K562 (cell line): ENCODE results near the gene MITD1. TPM values are rescaled to one million over a fixed set of nuclear protein-coding genes. Genes with fewer than 3 reads are reported as not detected.

Experiments
- ATAC-seq: fragments of 200-7000 bp; cut with Tn5 transposase; 3 replicates; pipeline ENCODE4 v1.9.1; 2020; ENCODE audit warnings: moderate library complexity
- BruUV-seq: library from RNA; stranded (reverse); fragments of 400-500 nt; replicated peaks from 2 replicates; lab custom pipeline; 2021; lab: Mats Ljungman, UMichigan
- CTCF ChIA-PET: fragments of 300-600 bp; formaldehyde crosslinking; extraction: SDS; loops from one replicate; lab custom pipeline; 2021; ENCODE audit warnings: low intra/inter-chr PET ratio; lab: Yijun Ruan, JAX
- POLR2A ChIA-PET: fragments of 300-600, 350-650 bp; sonication (Branson Sonifier 250); formaldehyde crosslinking; extraction: SDS; loops from one replicate; lab custom pipeline; 2021; ENCODE audit warnings: antibody characterized with exemption, inconsistent platforms; lab: Yijun Ruan, JAX
- DNase-seq, 4 experiments: peaks; one replicate each; pipeline versions ENCODE4 v3.0.0 to v3.0.0-alpha.2; 2011 to 2018; ENCODE audit warnings: low spot score in 3 of 4, mixed read lengths in 3 of 4; ENCODE audit errors: extremely low read depth in 1 of 4
- FAIRE-seq: peaks from 2 replicates; lab custom pipeline; 2011; peaks lifted over from hg19 to GRCh38; lab: Jason Lieb, UNC
- H2AFZ ChIP-seq: 2 replicates; pipeline ENCODE4 v1.6.0; 2011; ENCODE audit warnings: low read depth, low read length, control low read depth, inconsistent platforms
- H3K27ac ChIP-seq: fragments of 200-600 bp; 3 replicates; pipeline ENCODE4 v1.8.0; 2011; ENCODE audit warnings: low read depth, mild to moderate bottlenecking, control low read depth, inconsistent platforms, low read length, moderate library complexity, mixed read lengths; ENCODE audit errors: extremely low read depth
- H3K27me3 ChIP-seq, 2 experiments: fragments of 300-600 bp in 1 of 2; 2 replicates in 1 of 2; 3 replicates in 1 of 2; pipeline versions ENCODE4 v1.6.0 to v1.8.0; 2011; ENCODE audit warnings: inconsistent platforms in 2 of 2, low read length in 2 of 2, mild to moderate bottlenecking in 1 of 2, mixed read lengths in 1 of 2, moderate library complexity in 1 of 2; ENCODE audit not compliant: control insufficient read depth in 2 of 2, insufficient read depth in 2 of 2
- H3K36me3 ChIP-seq: fragments of 300-600 bp; 3 replicates; pipeline ENCODE4 v1.8.0; 2011; ENCODE audit warnings: mild to moderate bottlenecking, low read length, inconsistent platforms; ENCODE audit not compliant: control insufficient read depth, insufficient read depth
- H3K4me1 ChIP-seq, 2 experiments: fragments of 200-600 bp in 1 of 2; replicated peaks in 1 of 2; 2 replicates in 1 of 2; 3 replicates in 1 of 2; pipeline versions ENCODE4 v1.5.1 to v1.8.0; 2011; ENCODE audit warnings: inconsistent platforms in 2 of 2, low read length in 2 of 2, mild to moderate bottlenecking in 1 of 2, mixed read lengths in 1 of 2, moderate library complexity in 1 of 2; ENCODE audit not compliant: control insufficient read depth in 2 of 2, insufficient read depth in 2 of 2
- H3K4me2 ChIP-seq: 2 replicates; pipeline ENCODE4 v1.6.1; 2011; ENCODE audit warnings: low read length, control low read depth, inconsistent platforms, mixed read lengths; ENCODE audit not compliant: insufficient read depth
- H3K4me3 ChIP-seq: fragments of 200-600 bp; sonication (generic), shearing (Covaris generic); 2 replicates; pipeline ENCODE4 v1.5.1; 2016; ENCODE audit warnings: control low read depth, inconsistent platforms
- H3K79me2 ChIP-seq: fragments of 200-600 bp; 3 replicates; pipeline ENCODE4 v1.8.0; 2011; ENCODE audit warnings: low read length, inconsistent platforms; ENCODE audit not compliant: control insufficient read depth, insufficient read depth
- H3K9ac ChIP-seq, 2 experiments: 2 replicates each; pipeline versions ENCODE4 v1.6.0 to v1.6.1; 2011; ENCODE audit warnings: low read depth in 2 of 2, low read length in 2 of 2, control low read depth in 1 of 2, inconsistent platforms in 1 of 2, mild to moderate bottlenecking in 1 of 2, mixed read lengths in 1 of 2; ENCODE audit not compliant: insufficient read depth in 1 of 2
- H3K9me1 ChIP-seq: one replicate; pipeline ENCODE4 v1.6.0; 2011; ENCODE audit warnings: inconsistent platforms, mild to moderate bottlenecking, low read length, moderate library complexity; ENCODE audit not compliant: control insufficient read depth, insufficient read depth
- H3K9me3 ChIP-seq: replicated peaks from 2 replicates; pipeline ENCODE4 v1.5.1; 2011; ENCODE audit warnings: low read depth, low read length, inconsistent platforms; ENCODE audit not compliant: control insufficient read depth, insufficient read depth
- H4K20me1 ChIP-seq: replicated peaks from 2 replicates; pipeline ENCODE4 v1.6.1; 2011; ENCODE audit warnings: low read length, inconsistent platforms, mixed read lengths; ENCODE audit not compliant: control insufficient read depth, insufficient read depth
- CHD1 ChIP-seq: fragments of 200-600 bp; sonication (generic); IDR thresholded peaks from one replicate; pipeline ENCODE4 v1.6.1; 2012; ENCODE audit warnings: mild to moderate bottlenecking, moderate library complexity, low read length, inconsistent platforms
- HNRNPUL1 ChIP-seq: fragments of 200-400 bp; formaldehyde crosslinking; IDR thresholded peaks from 2 replicates; pipeline ENCODE4 v1.6.1; 2017; ENCODE audit warnings: low read length
- KLF1 ChIP-seq: fragments of 450-650 bp; IDR thresholded peaks from 2 replicates; pipeline ENCODE4 v1.6.1; 2016; ENCODE audit warnings: missing genetic modification characterization, missing compliant biosample characterization
- L3MBTL2 ChIP-seq: fragments of 450-650 bp; IDR thresholded peaks from 2 replicates; pipeline ENCODE4 v1.6.1; 2016; ENCODE audit warnings: mild to moderate bottlenecking, moderate library complexity
- MAFG ChIP-seq: fragments of 450-650 bp; conservative IDR thresholded peaks from 2 replicates; pipeline ENCODE4 v1.6.1; 2016; ENCODE audit warnings: missing genetic modification characterization, missing compliant biosample characterization
- MEF2D ChIP-seq: conservative IDR thresholded peaks from 2 replicates; pipeline ENCODE4 v1.6.1; 2016; ENCODE audit warnings: low read depth, missing genetic modification characterization, missing compliant biosample characterization
- PHB2 ChIP-seq: fragments of 450-650 bp; IDR thresholded peaks from 2 replicates; pipeline ENCODE4 v1.6.1; 2017; ENCODE audit warnings: low read depth
- SAP30 ChIP-seq: fragments of 200-600 bp; sonication (generic); IDR thresholded peaks from 2 replicates; pipeline ENCODE4 v1.6.1; 2012; ENCODE audit warnings: borderline replicate concordance, low read depth, mild to moderate bottlenecking, moderate library complexity, low read length, control low read depth, inconsistent platforms; ENCODE audit not compliant: insufficient read depth, poor library complexity, severe bottlenecking
- SMARCC2 ChIP-seq: fragments of 450-650 bp; IDR thresholded peaks from 2 replicates; pipeline ENCODE4 v1.6.1; 2017; ENCODE audit warnings: antibody characterized with exemption, moderate library complexity, mild to moderate bottlenecking, low read depth
- TRIM28 ChIP-seq: fragments of 450-650 bp; IDR thresholded peaks from 2 replicates; pipeline ENCODE4 v1.6.1; 2017
- U2AF1 ChIP-seq: fragments of 200-400 bp; formaldehyde crosslinking; optimal IDR thresholded peaks from 2 replicates; pipeline ENCODE3; 2017; ENCODE audit warnings: mild to moderate bottlenecking, low read depth, low read length, moderate library complexity
- ZBTB43 ChIP-seq: sonication (generic); formaldehyde crosslinking; IDR thresholded peaks from 2 replicates; pipeline ENCODE4 v1.8.0; 2023; ENCODE audit warnings: mild to moderate bottlenecking, missing genetic modification reagents
- ZNF511 ChIP-seq: sonication (generic); formaldehyde crosslinking; IDR thresholded peaks from 2 replicates; pipeline ENCODE4 v1.8.0; 2022; ENCODE audit warnings: mild to moderate bottlenecking, missing genetic modification reagents
- ZNF609 ChIP-seq: sonication (generic); formaldehyde crosslinking; IDR thresholded peaks from 2 replicates; pipeline ENCODE4 v1.8.1; 2023; ENCODE audit warnings: missing genetic modification reagents, mild to moderate bottlenecking, borderline replicate concordance
- ZNF699 ChIP-seq: fragments of 250-450 bp; sonication (Bioruptor Pico); IDR thresholded peaks from 2 replicates; pipeline ENCODE4 v1.8.0; 2021; ENCODE audit warnings: mild to moderate bottlenecking, moderate library complexity; ENCODE audit not compliant: insufficient replicate concordance
- WGBS: fragments of 100-300 bp; shearing (Covaris generic); methylation state at CpG from one replicate; pipeline ENCODE4 v1.1.6; 2016; ENCODE audit warnings: low coverage, mixed read lengths; ENCODE audit not compliant: insufficient coverage; ENCODE audit errors: missing lambda C conversion rate; 5-methylcytosine and 5-hydroxymethylcytosine counted together
- in situ Hi-C: fragments of 300-500 bp; cut with MboI; formaldehyde crosslinking; loops from 4 replicates; pipeline ENCODE4 v1.15.0; 2018; ENCODE audit warnings: inconsistent platforms, mixed read lengths
- intact Hi-C: fragments of 100-400 bp; cut with micrococcal nuclease; formaldehyde crosslinking; loops from 2 replicates; pipeline ENCODE4 v1.14.2; 2022
- polyA plus RNA-seq, 8 experiments: library from polyadenylated mRNA; depleted of rRNA in 4 of 8; stranded (reverse) in 5 of 8; unstranded in 3 of 8; fragments of >200 nt; fragmentation: Nextera tagmentation in 2 of 8; fragmentation: Illumina TruSeq in 1 of 8; extraction: Ambion mirVana in 2 of 8; extraction: Trizol in 1 of 8; gene quantifications; 2 replicates each; pipeline versions ENCODE4 v1.2.1 to v1.2.3, GENCODE V29; 2011 to 2014; ENCODE audit warnings: inconsistent platforms in 1 of 8, missing spikeins in 1 of 8
- total RNA-seq, 7 experiments: library from RNA; depleted of rRNA in 6 of 7; stranded (reverse); fragments of >200 nt in 6 of 7; fragmentation: Illumina TruSeq in 2 of 7; extraction: Trizol in 2 of 7; gene quantifications; 2 replicates each; pipeline versions ENCODE4 v1.2.1 to v1.2.3, GENCODE V29; 2011 to 2021; ENCODE audit warnings: low replicate concordance in 1 of 7

Gene MITD1
- total and polyA plus RNA-seq, 9 of the 15 experiments (the other 6 are each of a cell fraction or from before 2014, with no cell fraction given) = 19.6 to 71.8 (median 43.2) TPM

GRCh38 chr2:99150706-99151105 is 30.2 kb downstream of the MITD1 start:
- POLR2A ChIA-PET = no interaction called here
- no TSS peak for BruUV-seq
- no peak for TF ChIP-seq SAP30
- TF ChIP-seq MAFG (tag) = no peak
- no peak for TF ChIP-seq CHD1
- no peak for TF ChIP-seq L3MBTL2
- no peak for TF ChIP-seq ZNF609 (CRISPR knock-in tag)
- TF ChIP-seq ZNF699 (CRISPR knock-in tag) = no peak
- no peak for TF ChIP-seq KLF1 (tag)
- TF ChIP-seq SMARCC2 = no peak
- TF ChIP-seq HNRNPUL1 = no peak
- TF ChIP-seq ZNF511 (CRISPR knock-in tag) = no peak
- no peak for TF ChIP-seq ZBTB43
- TF ChIP-seq MEF2D (tag) = no peak
- TF ChIP-seq PHB2 = no peak
- TF ChIP-seq TRIM28 = no peak
- no peak for TF ChIP-seq U2AF1

More at GRCh38 chr2:99150706-99151105, 30.2 kb downstream of the MITD1 start:
- Histone ChIP-seq H3K4me3 (no peak overlapping the region), H4K20me1 (no peaks in the 10 kb centered on the region), H2AFZ (no peak overlapping the region), H3K27ac (no peak overlapping the region), H3K9ac (no peak overlapping the region), H3K9me3 (no peaks in the 10 kb centered on the region), H3K79me2 (peaks cover 27% of the 10 kb centered on the region), H3K27me3 (no peaks in the 10 kb centered on the region), H3K9me1 (no peaks in the 10 kb centered on the region), H3K4me2 (no peak overlapping the region), H3K36me3 (peaks cover 6% of the 10 kb centered on the region; the same call in 1 of the 3 replicates), H3K4me1 (peaks cover 11 to 16% of the 10 kb centered on the region in 2 experiments; a peak in 4 of 5 replicates)
- FAIRE-seq (no peak), DNase-seq (no peak), ATAC-seq (no peak)
- WGBS = 78% methylated on average over 1 of the region's 1 CpG
- CTCF ChIA-PET = no interaction called here
- intact Hi-C loops = no loop called here
- in situ Hi-C loops = no loop called here
